Astrocyte of the cerebellum (primary cell): ENCODE measurements around the gene ALOX12.
A peak's percentile ranks its signal among the peaks of the same experiment; 100 is the strongest.
"Not testable (repeated sequence)": the region's sequence is repeated elsewhere in the genome, so short reads cannot be mapped to it uniquely, and the experiment has no call there.

Experiments
- DNase-seq: peaks from one replicate; pipeline ENCODE4 v3.0.0-alpha.2; 2011; ENCODE audit warnings: low read depth
- H3K4me3 ChIP-seq: 2 replicates; pipeline ENCODE4 v1.5.1; 2011; ENCODE audit warnings: mild to moderate bottlenecking, low read depth, low read length, moderate library complexity
- in situ Hi-C: cut with HindIII; loops from 2 replicates; pipeline ENCODE4 v1.10.0; 2017; ENCODE audit warnings: low sequenced_read_pairs
- TF ChIP-seq, protein P1 (sequence below): IDR thresholded peaks from 2 replicates; pipeline ENCODE4 v1.5.1; 2012; ENCODE audit warnings: low read length, low read depth, moderate library complexity, mild to moderate bottlenecking; ENCODE audit errors: missing control alignments

The ALOX12 gene

GRCh38 chr17:7045492-7046126 lies 49.8 kb downstream of the ALOX12 start:
- DNase-seq, result peak; percentile 75
- TF ChIP-seq, protein P1, sequence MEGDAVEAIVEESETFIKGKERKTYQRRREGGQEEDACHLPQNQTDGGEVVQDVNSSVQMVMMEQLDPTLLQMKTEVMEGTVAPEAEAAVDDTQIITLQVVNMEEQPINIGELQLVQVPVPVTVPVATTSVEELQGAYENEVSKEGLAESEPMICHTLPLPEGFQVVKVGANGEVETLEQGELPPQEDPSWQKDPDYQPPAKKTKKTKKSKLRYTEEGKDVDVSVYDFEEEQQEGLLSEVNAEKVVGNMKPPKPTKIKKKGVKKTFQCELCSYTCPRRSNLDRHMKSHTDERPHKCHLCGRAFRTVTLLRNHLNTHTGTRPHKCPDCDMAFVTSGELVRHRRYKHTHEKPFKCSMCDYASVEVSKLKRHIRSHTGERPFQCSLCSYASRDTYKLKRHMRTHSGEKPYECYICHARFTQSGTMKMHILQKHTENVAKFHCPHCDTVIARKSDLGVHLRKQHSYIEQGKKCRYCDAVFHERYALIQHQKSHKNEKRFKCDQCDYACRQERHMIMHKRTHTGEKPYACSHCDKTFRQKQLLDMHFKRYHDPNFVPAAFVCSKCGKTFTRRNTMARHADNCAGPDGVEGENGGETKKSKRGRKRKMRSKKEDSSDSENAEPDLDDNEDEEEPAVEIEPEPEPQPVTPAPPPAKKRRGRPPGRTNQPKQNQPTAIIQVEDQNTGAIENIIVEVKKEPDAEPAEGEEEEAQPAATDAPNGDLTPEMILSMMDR, result peak; percentile 71
- no peak overlapping the region for H3K4me3 ChIP-seq
- in situ Hi-C loops, result no loop called here

DNA sequence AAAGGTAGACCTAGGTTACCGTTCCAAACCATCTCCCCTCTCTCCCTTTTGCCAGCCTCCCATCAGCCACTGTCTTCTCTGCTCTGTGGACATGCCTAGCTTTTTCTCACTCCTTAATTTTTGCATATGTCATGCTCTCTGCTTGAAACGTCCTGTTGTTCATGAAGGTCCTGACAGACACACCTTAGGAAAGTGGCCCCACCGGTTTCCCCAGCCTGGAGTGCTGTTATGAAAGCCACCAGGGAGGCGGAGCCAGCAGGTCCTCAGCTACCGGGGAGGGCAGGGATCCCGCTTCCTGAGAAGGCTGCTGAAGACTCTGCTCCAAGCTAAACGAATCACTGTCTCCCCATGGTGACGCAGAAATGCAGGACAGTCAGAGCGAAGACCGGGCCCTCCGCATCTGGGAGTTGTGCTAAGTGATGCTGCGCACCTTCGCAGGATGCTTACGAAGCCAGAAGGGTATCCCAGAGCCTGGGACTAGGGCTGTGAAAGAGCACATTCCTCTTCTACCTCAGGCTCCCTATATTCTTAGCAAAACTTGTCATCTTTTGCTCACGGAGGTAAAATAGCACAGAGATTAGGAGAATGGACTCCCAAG lies 50.4 kb downstream of the ALOX12 start:
- H3K4me3 ChIP-seq, result no peak overlapping the region
- in situ Hi-C loops, result no loop called here
- TF ChIP-seq, protein P1, result no peak
- DNase-seq, result no peak

DNA sequence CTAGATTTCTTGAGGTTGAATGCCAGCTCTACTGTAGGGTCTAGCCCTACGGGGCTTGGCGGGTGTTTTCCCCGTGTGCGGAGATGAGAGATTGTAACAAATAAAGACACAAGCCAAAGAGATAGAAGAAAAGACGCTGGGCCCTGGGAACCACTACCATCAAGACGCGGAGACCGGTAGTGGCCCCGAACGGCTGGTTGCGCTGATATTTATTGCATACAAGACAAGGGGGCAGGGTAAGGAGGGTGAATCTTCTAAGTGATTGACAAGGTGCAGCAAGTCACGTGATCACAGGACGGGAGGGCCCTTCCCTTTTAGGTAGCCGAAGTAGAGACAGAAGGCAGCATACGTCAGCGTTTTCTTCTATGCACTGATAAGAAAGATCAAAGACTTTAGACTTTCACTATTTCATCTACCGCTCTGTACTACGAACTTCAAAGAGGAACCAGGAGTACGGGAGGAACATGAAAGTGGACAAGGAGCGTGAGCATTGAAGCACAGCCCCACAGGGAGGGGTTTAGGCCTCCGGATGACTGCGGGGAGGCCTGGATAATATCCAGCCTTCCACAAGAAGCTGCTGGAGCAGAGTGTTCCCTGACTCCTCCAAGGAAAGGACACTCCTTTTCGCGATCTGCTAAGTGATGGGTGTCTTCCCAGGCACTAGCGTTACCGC lies 51.0 kb downstream of the ALOX12 start:
- DNase-seq, in situ Hi-C loops, H3K4me3 ChIP-seq: not testable (repeated sequence)

GRCh38 chr17:7047566-7047965 lies 51.7 kb downstream of the ALOX12 start:
- in situ Hi-C loops, result no loop called here
- no peak for DNase-seq

GRCh38 chr17:7048968-7049367 lies 53.1 kb downstream of the ALOX12 start:
- in situ Hi-C loops, result no loop called here
- no peak overlapping the region for H3K4me3 ChIP-seq
- TF ChIP-seq, protein P1, result no peak
- no peak for DNase-seq

More at GRCh38 chr17:7047566-7047965, 51.7 kb downstream of the ALOX12 start:
- TF ChIP-seq, protein P1, result no peak
- no peak overlapping the region for H3K4me3 ChIP-seq

- DNase-seq, H3K4me3 ChIP-seq, in situ Hi-C loops: not testable (repeated sequence)
Observed at GRCh38 chr17:7050583-7050982, 54.7 kb downstream of the ALOX12 start.

DNA sequence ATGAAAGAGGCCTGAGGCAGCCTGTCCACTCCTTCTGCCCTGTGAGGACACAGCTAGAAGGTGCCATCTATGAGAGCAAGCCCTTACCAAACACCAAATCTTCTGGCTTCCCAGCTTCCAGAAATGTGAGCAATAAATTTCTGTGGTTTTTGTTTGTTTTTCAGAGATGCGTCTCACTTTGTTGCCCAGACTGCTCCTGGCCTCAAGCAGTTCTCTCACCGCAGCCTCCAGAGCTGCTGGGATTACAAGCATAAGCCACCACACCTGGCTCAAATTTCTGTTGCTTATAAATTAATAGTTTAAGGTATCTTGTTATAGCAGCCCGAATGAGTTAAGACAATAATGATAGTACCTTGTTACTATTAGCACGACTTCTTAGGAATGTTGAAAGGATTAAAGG lies 60.5 kb downstream of the ALOX12 start:
- TF ChIP-seq, protein P1, result no peak
- in situ Hi-C loops, result no loop called here
- H3K4me3 ChIP-seq, result no peak overlapping the region
- peak; percentile 48 for DNase-seq
